ENCODE data around the gene KIAA1328.

Gene KIAA1328

DNA sequence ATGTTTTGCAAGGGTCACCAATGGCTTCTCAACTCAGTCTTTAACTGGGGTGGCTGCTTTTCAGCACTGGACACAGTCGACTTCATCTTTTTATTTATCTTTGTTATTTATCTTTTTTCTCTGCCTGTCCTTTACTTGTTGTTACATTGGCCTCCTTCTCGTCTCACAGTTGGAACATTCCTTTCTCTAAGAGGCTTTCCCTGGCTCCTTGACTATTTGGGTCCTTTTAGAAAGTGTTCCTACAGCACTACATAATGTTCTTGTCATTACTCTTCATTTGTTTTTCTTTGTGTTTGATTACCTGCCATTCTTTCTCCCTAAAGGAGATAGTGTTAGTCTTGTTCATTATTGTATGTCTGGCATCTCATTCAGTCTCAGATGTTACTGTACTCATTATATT lies 122.0 kb downstream of the KIAA1328 start:
- DNase-seq (ENCODE audit: low read depth in 2 of 2) = no peak

DNA sequence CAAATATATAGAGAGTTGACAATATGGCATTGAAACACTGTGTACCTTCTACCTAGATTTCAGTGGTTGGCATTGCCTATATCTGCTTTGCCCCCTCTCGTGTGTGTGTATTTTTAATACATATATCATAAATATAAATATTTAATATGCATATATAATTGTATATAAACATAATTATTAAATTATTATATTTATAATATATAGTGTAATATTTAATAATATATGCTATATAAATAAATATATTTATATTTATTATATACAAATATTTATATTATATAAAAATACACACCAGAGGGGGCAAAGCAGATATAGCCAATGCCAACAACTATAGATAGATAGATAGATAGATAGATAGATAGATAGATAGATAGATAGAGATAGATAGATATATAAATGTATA lies 124.1 kb downstream of the KIAA1328 start:
- no peak for DNase-seq (ENCODE audit: low read depth in 2 of 2)

GRCh38 chr18:36960038-36960437 lies 131.1 kb downstream of the KIAA1328 start:
- DNase-seq (ENCODE audit: low read depth in 2 of 2) = no peak

DNA sequence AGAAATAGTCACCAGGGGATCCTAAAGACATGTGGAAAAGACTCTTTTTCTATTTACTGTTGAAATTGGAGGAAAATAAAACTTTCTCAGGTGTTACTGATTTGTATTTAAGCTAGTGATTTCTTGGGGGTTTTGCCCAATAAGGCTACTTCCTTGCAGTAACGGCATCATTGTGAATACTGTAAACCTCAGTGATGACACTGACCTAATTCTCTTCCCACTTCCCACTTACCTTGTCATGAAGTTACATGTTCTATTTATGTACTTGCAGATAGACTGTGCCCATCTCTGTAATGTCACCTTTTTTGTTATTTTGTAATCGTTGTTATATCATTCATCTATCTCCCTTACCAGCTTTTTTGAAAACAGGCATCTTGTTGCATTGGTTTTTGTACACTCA lies 134.5 kb downstream of the KIAA1328 start:
- DNase-seq (ENCODE audit: low read depth in 2 of 2) = no peak

DNA sequence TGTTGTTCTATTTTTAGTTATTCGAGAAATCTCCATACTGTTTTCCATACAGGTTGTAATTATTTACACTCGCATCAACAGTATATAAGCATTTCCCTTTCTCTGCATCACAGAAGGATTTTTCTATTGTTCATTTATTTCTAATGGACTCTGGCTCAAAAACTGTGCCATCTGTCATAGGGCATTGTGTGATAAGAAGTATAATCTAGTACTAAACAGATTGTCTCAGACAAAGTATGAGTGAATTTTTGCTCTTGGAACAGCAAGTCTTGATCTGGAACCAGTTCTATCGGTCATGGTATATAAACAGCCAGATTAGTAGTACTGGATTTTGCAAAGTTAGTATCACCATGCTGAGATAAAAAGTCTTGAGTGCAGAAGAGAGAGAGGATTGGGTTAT lies 145.8 kb downstream of the KIAA1328 start:
- DNase-seq (ENCODE audit: low read depth in 2 of 2) = no peak

DNA sequence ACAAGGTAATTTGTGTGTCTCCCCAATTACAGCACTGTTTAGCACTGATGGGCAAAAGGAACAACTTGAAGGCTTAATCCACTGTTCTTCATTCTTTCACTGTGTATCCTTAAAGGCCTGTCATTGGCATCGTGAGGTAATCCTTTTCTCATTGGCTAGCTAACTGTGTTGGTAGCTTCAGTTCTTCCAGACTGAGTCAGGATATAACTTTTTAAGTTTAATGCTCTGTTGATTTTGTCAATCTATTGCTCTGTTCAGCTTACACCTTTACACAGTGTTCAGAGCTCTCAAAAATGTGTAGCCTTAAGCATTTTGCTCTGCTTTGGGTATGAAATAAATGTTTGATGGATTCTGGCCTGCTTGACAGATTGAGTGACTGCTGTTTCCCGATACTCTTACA lies 148.2 kb downstream of the KIAA1328 start:
- no peak for DNase-seq (ENCODE audit: low read depth in 2 of 2)

GRCh38 chr18:36993068-36993467 lies 164.1 kb downstream of the KIAA1328 start:
- DNase-seq (ENCODE audit: low read depth in 2 of 2) = no peak

- no peak for DNase-seq (ENCODE audit: low read depth in 2 of 2)
Observed at GRCh38 chr18:37006742-37007141, 177.8 kb downstream of the KIAA1328 start.

DNA sequence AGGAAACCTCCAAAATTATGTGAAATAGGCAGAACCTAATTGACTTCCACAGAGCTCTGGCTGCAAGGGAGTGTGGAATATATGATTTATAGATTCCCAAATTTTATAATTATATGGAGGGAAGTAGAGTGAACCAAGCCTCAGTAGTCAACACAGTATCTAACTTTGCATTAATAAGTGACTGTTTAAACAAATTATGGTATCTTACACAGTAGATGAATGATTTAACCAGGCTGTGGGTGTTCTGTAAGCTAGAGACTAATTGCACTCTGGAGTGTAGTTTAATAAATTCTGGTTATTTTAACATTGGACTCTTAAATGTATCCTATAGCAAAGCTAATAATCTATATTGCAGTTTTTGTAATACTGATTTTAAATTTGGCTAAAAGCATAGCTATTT lies 183.5 kb downstream of the KIAA1328 start:
- no peak for DNase-seq (ENCODE audit: low read depth in 2 of 2)

DNA sequence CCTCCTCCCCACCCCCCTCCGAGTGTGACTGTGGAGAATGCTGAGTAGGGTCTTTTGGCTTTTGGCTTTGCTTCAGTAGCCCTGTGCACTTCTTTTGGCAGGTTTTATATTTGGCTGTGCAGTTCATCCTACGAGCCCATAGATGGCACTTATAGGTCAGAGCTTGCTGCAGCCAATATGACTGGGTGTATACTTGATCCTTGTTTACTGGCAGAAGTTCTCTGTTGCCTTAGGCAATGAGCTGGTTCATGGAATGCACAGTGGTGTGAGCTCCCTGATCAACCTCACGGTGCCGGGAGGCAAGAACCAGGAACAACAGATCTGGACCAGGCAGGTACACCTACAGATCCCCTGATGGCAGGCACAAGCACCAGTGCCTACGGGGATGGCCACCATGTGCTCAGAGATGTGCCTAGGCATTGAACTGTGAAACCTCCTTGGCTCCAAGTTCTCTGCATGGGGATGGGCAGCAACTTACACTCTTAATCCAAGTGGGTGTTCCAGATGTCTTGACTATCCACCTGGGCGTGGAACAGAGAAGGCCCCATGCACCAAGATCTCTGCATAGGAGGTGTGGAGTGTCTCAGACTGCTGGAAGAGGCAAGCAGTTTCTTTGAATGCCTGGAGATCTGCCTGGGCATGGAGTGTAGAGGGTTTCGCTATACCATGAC lies 190.4 kb downstream of the KIAA1328 start:
- DNase-seq (ENCODE audit: low read depth in 2 of 2) = no peak

GRCh38 chr18:37033419-37033818 lies 204.5 kb downstream of the KIAA1328 start:
- DNase-seq (ENCODE audit: low read depth in 2 of 2) = no peak

GRCh38 chr18:37042381-37042780 lies 213.5 kb downstream of the KIAA1328 start:
- no peak for DNase-seq (ENCODE audit: low read depth in 2 of 2)

DNA sequence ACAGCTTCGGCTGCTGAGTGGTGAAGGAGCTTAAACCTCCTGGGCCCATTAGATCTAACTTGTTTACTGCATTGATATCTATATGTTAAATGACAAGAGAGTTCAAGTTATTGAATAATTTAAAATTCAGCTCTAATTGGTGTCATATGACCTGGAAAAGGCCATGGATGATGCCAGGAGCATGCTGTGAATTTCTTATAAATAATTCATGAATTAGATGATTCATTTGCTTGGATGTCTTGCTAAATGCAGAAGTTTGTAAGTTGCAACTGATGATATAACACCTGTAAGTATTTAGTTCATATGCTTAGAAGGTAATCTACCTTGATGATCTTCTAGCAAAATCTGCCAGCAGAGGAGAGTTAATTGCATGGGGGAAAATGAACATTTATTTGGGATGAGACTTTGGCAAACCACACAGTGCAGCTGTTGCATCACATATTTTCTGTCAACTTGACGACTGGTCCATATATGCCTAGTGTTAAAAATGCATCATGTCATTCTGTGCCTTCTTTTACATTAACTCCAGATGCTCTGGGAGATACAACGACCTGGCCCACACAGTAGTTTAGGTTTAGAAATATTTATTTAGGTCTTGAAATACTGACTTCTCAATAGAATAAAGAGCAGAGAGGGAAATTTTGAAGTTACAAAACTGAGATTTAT lies 226.3 kb downstream of the KIAA1328 start:
- DNase-seq (ENCODE audit: low read depth in 2 of 2) = no peak

- DNase-seq (ENCODE audit: low read depth in 2 of 2) = no peak
Observed at GRCh38 chr18:37064187-37064586, 235.3 kb downstream of the KIAA1328 start.

DNA sequence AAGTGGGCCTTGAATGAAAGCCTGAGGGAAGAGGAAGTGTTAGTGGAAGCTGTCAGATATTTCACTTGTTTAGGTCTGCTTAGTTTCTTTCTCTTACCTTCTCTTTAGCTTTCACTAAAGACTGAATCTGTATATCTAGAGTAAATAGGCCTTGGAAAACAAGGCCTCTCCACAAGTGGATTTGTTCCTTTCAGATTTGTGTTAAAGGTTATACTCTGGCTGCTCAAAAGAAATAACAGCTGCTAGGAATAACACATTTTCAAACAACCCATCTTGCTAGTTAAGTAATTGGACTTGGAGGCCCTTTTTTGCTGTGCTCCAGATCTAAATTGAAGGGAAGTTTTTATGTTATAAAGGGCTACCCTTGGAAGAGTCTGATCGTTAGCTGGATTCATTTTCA lies 236.3 kb downstream of the KIAA1328 start:
- DNase-seq (ENCODE audit: low read depth in 2 of 2) = no peak

- DNase-seq (ENCODE audit: low read depth in 2 of 2) = no peak
Observed at GRCh38 chr18:37084912-37085311, 256.0 kb downstream of the KIAA1328 start.

DNA sequence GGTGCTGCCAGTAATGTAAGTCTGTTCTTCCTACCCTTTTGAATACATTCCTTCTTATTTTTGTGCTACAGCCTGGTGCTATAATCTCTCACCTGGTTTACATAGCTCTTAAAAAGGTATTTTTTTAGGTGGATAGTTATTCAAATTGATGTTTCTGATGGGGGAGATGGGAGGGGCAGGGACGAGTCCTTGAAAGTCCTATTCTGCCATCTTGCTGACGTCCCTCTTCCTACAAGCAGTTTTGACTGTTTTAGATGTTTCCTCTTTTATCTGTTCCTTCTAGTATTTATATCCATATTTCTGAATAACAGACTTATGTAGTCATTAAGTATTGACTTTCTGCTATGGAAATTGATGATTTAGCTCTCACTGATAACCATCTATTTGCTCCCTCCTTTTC lies 256.4 kb downstream of the KIAA1328 start:
- DNase-seq (ENCODE audit: low read depth in 2 of 2) = no peak

DNA sequence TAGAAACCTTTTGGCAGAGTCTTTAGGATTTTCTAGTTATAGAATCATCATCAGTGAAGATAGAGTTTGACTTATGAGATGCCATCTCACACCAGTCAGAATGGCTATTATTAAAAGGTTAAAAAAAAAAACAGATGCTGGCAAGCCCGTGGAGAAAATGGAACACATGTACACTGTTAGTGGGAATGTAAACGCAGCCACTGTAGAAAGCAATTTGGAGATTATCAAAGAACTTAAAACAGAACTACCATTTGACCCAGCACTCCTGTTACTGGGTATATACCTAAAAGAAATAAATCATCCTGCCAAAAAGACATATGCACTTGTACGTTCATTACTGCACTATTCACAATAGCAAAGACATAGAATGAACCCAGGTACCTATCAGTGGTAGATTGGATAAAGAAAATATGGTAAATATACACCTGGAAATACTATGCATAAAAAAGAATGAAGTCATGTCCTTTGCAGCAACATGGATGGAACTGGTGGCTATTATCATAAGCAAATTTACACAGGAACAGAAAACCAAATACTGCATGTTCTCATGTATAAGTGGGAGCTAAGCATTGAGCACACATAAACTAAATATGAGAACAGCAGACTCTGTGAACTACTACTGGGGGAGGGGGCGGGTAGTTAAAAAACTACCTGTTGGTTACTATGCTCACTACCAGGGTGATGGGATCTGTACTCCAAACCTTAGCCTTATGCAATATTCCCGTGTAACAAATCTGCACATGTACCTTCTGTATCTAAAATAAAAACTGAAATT lies 279.0 kb downstream of the KIAA1328 start:
- DNase-seq (ENCODE audit: low read depth in 2 of 2) = no peak

DNA sequence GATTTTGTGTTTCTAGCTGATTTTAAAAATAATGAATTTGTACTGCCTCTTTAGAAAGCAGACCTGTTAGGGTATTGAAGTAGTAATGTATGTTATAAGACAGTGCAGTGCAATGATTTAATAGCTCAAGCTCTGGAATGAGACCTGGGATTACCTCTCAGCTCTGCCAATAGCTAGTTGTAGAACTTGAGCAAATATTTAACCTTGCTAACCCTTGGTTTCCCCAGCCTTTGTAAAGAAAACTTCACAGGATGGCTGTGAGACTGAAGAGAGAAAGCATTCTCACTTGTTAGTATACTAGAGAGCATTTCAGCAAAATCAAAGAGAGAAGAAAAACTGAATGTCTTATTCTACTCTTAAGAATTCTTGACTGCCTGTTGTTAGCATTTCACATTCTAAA lies 293.9 kb downstream of the KIAA1328 start:
- DNase-seq (ENCODE audit: low read depth in 2 of 2) = no peak

GRCh38 chr18:37124516-37124915 lies 295.6 kb downstream of the KIAA1328 start:
- DNase-seq (ENCODE audit: low read depth in 2 of 2) = no peak

- DNase-seq (ENCODE audit: low read depth in 2 of 2) = no peak
Observed at GRCh38 chr18:37135177-37135576, 306.2 kb downstream of the KIAA1328 start.

DNA sequence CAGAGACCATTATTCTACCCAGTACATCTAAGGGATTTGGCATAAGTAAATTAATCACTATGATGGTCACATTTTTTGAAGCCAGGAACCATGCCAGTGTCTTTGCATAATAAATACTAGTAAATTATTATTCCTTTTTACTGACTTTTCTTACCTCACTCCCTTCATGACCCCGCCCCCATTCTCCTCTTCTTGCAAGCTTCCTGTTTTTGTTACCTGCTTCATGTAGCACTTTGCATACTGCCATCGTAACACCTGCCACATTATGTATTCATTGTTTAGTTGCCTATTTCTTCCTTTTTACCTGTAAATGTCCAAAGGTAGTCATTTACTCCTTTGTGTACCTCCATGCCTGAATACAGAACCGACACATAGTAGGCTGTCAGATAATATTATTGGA lies 309.5 kb downstream of the KIAA1328 start:
- DNase-seq (ENCODE audit: low read depth in 2 of 2) = no peak

GRCh38 chr18:37139876-37140275 lies 310.9 kb downstream of the KIAA1328 start:
- no peak for DNase-seq (ENCODE audit: low read depth in 2 of 2)
